Trophoblast cell (in vitro differentiated cells and primary cell): ENCODE measurements around the gene MBD3L1.

Experiments
- DNase-seq, 2 donors: peaks; one replicate each; pipeline ENCODE4 v3.0.0-alpha.2; 2016
- H2AFZ ChIP-seq: 2 replicates; pipeline ENCODE4 v1.6.1; 2013; ENCODE audit warnings: low read length, moderate library complexity, mild to moderate bottlenecking; ENCODE audit not compliant: insufficient read depth, poor library complexity
- H2AK5ac ChIP-seq: 2 replicates; pipeline ENCODE4 v1.6.1; 2013; ENCODE audit warnings: mild to moderate bottlenecking, low read length
- H2BK120ac ChIP-seq: 2 replicates; pipeline ENCODE4 v1.6.1; 2013; ENCODE audit warnings: low read length, mild to moderate bottlenecking, moderate library complexity; ENCODE audit not compliant: insufficient read depth, poor library complexity
- H2BK12ac ChIP-seq: 2 replicates; pipeline ENCODE4 v1.6.1; 2013; ENCODE audit warnings: mild to moderate bottlenecking, low read length, moderate library complexity
- H2BK5ac ChIP-seq: 2 replicates; pipeline ENCODE4 v1.6.1; 2013; ENCODE audit warnings: low read length, low read depth, moderate library complexity, mild to moderate bottlenecking; ENCODE audit not compliant: poor library complexity
- H3K14ac ChIP-seq: 2 replicates; pipeline ENCODE4 v1.6.1; 2013; ENCODE audit warnings: mild to moderate bottlenecking, low read length
- H3K18ac ChIP-seq: 2 replicates; pipeline ENCODE4 v1.6.1; 2013; ENCODE audit warnings: mild to moderate bottlenecking, low read length
- H3K23ac ChIP-seq: 2 replicates; pipeline ENCODE4 v1.6.1; 2013; ENCODE audit warnings: low read length
- H3K27ac ChIP-seq: 2 replicates; pipeline ENCODE4 v1.5.1; 2013; ENCODE audit warnings: low read depth, mild to moderate bottlenecking, inconsistent platforms, low read length, moderate library complexity
- H3K27me3 ChIP-seq: 2 replicates; pipeline ENCODE4 v1.6.1; 2013; ENCODE audit warnings: inconsistent platforms, mild to moderate bottlenecking, low read length, moderate library complexity; ENCODE audit not compliant: insufficient read depth
- H3K36me3 ChIP-seq, 2 experiments: 1 replicate in 1 of 2; 2 replicates in 1 of 2; pipeline ENCODE4 v1.6.1; 2013; ENCODE audit warnings: low read length in 2 of 2, mild to moderate bottlenecking in 2 of 2, moderate library complexity in 1 of 2; ENCODE audit not compliant: insufficient read depth in 2 of 2, control insufficient read depth in 1 of 2
- H3K4ac ChIP-seq: 2 replicates; pipeline ENCODE4 v1.6.1; 2013; ENCODE audit warnings: low read depth, mild to moderate bottlenecking, low read length, moderate library complexity
- H3K4me1 ChIP-seq, 2 experiments: 1 replicate in 1 of 2; 2 replicates in 1 of 2; pipeline ENCODE4 v1.6.1; 2013; ENCODE audit warnings: low read length in 2 of 2, mild to moderate bottlenecking in 2 of 2, moderate library complexity in 1 of 2; ENCODE audit not compliant: insufficient read depth in 2 of 2, control insufficient read depth in 1 of 2
- H3K4me2 ChIP-seq: 2 replicates; pipeline ENCODE4 v1.6.1; 2013; ENCODE audit warnings: inconsistent platforms, mild to moderate bottlenecking, low read length, moderate library complexity
- H3K4me3 ChIP-seq: 2 replicates; pipeline ENCODE4 v1.5.1; 2013; ENCODE audit warnings: mild to moderate bottlenecking, low read depth, low read length, inconsistent platforms
- H3K79me1 ChIP-seq: one replicate; pipeline ENCODE4 v1.6.1; 2013; ENCODE audit warnings: low read length
- H3K79me2 ChIP-seq: 2 replicates; pipeline ENCODE4 v1.6.1; 2013; ENCODE audit warnings: low read length, mild to moderate bottlenecking; ENCODE audit not compliant: control insufficient read depth, insufficient read depth, poor library complexity
- H3K9ac ChIP-seq: 2 replicates; pipeline ENCODE4 v1.6.1; 2013; ENCODE audit warnings: mild to moderate bottlenecking, low read length
- H3K9me3 ChIP-seq: 2 replicates; pipeline ENCODE4 v1.6.1; 2013; ENCODE audit warnings: low read depth, mild to moderate bottlenecking, control low read depth, inconsistent platforms, low read length; ENCODE audit not compliant: insufficient read depth
- H4K12ac ChIP-seq: 2 replicates; pipeline ENCODE4 v1.6.1; 2013; ENCODE audit warnings: low read depth, mild to moderate bottlenecking, low read length, moderate library complexity
- H4K8ac ChIP-seq: 2 replicates; pipeline ENCODE4 v1.6.1; 2013; ENCODE audit warnings: low read depth, mild to moderate bottlenecking, low read length, moderate library complexity
- H4K91ac ChIP-seq: one replicate; pipeline ENCODE4 v1.6.1; 2013; ENCODE audit warnings: low read depth, mild to moderate bottlenecking, low read length, moderate library complexity
- WGBS: extraction: QIAGEN DNeasy Blood & Tissue Kit; methylation state at CpG from one replicate; pipeline ENCODE4 v1.1.7; 2013; ENCODE audit warnings: missing lambda C conversion rate; ENCODE audit not compliant: insufficient read length, insufficient coverage; ENCODE audit errors: extremely low coverage; 5-methylcytosine and 5-hydroxymethylcytosine counted together

MBD3L1 gene

DNA sequence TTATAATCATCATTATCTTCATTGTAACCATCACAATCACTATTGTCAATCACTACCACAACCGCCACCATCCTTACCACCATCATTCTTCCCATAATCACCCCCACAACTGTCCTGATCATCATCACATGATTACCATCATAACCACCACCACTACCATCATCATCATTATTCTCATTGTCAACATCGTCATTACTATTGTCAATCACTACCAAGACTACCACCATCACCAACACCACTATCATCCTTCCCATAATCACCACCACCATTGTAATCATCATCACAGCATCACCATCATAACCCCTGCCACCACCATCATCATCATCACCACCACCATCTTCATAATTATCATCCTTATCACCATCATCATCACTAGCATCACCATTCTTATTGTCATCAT lies 55.2 kb downstream of the MBD3L1 start:
- no CpG with 5 or more reads among the region's 2 CpGs for WGBS
- no peak overlapping the region for H3K23ac ChIP-seq
- H3K14ac ChIP-seq, result no peak overlapping the region
- H3K9me3 ChIP-seq, result peaks cover 53% of the 10 kb centered on the region
- no peak overlapping the region for H2AFZ ChIP-seq
- H4K12ac ChIP-seq, result no peak overlapping the region
- no peak overlapping the region for H2BK12ac ChIP-seq
- H4K8ac ChIP-seq, result no peak overlapping the region
- no peaks in the 10 kb centered on the region for H3K79me2 ChIP-seq
- H3K27me3 ChIP-seq, result no peaks in the 10 kb centered on the region
- H3K4me2 ChIP-seq, result no peak overlapping the region
- H3K27ac ChIP-seq, result no peak overlapping the region
- no peak overlapping the region for H3K18ac ChIP-seq
- H3K4me1 ChIP-seq, result no peaks in the 10 kb centered on the region
- H4K91ac ChIP-seq, result no peak overlapping the region
- no peak overlapping the region for H2BK120ac ChIP-seq
- no peak overlapping the region for H2AK5ac ChIP-seq
- H3K9ac ChIP-seq, result no peak overlapping the region
- no peak for DNase-seq
- no peak overlapping the region for H3K4ac ChIP-seq
- no peaks in the 10 kb centered on the region for H3K79me1 ChIP-seq
- no peaks in the 10 kb centered on the region for H3K36me3 ChIP-seq
- H2BK5ac ChIP-seq, result no peak overlapping the region
- H3K4me3 ChIP-seq, result no peak overlapping the region

- no peaks in the 10 kb centered on the region for H3K79me2 ChIP-seq
- H2BK5ac ChIP-seq, result no peak overlapping the region
- peaks cover 50% of the 10 kb centered on the region for H3K9me3 ChIP-seq
- no peak overlapping the region for H3K23ac ChIP-seq
- H2BK120ac ChIP-seq, result no peak overlapping the region
- no peak overlapping the region for H2AFZ ChIP-seq
- H3K9ac ChIP-seq, result no peak overlapping the region
- no peaks in the 10 kb centered on the region for H3K36me3 ChIP-seq
- no peaks in the 10 kb centered on the region for H3K79me1 ChIP-seq
- H4K91ac ChIP-seq, result no peak overlapping the region
- no peaks in the 10 kb centered on the region for H3K4me1 ChIP-seq
- H3K27ac ChIP-seq, result no peak overlapping the region
- no peak overlapping the region for H2BK12ac ChIP-seq
- no peak overlapping the region for H4K12ac ChIP-seq
- no peak overlapping the region for H3K18ac ChIP-seq
- no peak overlapping the region for H3K14ac ChIP-seq
- no peaks in the 10 kb centered on the region for H3K27me3 ChIP-seq
- H3K4me3 ChIP-seq, result no peak overlapping the region
- no peak overlapping the region for H2AK5ac ChIP-seq
- no peak overlapping the region for H4K8ac ChIP-seq
- H3K4ac ChIP-seq, result no peak overlapping the region
- H3K4me2 ChIP-seq, result no peak overlapping the region
- no peak for DNase-seq
Measured at GRCh38 chr19:8890260-8890659, 58.1 kb downstream of the MBD3L1 start.
